HG02973 (cell line): ENCODE measurements around the gene ATN1.
"Not testable (repeated sequence)": the region's sequence is repeated elsewhere in the genome, so short reads cannot be mapped to it uniquely, and the experiment has no call there.

Source experiments
- ATAC-seq: cut with Tn5 transposase; IDR thresholded peaks from one replicate; pipeline ENCODE4 v1.9.1; 2021; ENCODE audit warnings: moderate library complexity; ENCODE audit not compliant: unreplicated experiment

ATN1 gene, protein sequence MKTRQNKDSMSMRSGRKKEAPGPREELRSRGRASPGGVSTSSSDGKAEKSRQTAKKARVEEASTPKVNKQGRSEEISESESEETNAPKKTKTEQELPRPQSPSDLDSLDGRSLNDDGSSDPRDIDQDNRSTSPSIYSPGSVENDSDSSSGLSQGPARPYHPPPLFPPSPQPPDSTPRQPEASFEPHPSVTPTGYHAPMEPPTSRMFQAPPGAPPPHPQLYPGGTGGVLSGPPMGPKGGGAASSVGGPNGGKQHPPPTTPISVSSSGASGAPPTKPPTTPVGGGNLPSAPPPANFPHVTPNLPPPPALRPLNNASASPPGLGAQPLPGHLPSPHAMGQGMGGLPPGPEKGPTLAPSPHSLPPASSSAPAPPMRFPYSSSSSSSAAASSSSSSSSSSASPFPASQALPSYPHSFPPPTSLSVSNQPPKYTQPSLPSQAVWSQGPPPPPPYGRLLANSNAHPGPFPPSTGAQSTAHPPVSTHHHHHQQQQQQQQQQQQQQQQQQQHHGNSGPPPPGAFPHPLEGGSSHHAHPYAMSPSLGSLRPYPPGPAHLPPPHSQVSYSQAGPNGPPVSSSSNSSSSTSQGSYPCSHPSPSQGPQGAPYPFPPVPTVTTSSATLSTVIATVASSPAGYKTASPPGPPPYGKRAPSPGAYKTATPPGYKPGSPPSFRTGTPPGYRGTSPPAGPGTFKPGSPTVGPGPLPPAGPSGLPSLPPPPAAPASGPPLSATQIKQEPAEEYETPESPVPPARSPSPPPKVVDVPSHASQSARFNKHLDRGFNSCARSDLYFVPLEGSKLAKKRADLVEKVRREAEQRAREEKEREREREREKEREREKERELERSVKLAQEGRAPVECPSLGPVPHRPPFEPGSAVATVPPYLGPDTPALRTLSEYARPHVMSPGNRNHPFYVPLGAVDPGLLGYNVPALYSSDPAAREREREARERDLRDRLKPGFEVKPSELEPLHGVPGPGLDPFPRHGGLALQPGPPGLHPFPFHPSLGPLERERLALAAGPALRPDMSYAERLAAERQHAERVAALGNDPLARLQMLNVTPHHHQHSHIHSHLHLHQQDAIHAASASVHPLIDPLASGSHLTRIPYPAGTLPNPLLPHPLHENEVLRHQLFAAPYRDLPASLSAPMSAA (N-terminal part only)

GRCh38 chr12:6927379-6928021 is at the start of gene ATN1:
TSS of gene ATN1 (plus strand) at chr12:6927959. CDS start at chr12:6934002, 6,043 bp downstream.
- no peak for ATAC-seq

DNA sequence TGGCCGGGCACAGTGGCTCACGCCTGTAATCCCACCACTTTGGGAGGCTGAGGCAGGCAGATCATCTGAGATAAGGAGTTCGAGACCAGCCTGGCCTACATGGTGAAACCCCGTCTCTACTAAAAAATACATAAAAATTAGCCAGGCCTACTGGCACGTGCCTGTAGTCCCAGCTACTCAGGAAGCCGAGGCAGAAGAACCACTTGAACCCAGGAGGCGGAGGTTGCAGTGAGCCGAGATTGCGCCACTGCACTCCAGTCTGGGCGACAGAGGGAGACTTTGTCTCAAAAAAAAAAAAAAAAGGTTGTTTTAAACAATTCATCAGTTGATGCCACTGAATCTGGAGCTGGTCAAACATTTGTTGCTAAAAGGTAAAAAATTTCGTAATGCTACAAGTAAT is 47.9 kb upstream of the ATN1 start:
- ATAC-seq = not testable (repeated sequence)

DNA sequence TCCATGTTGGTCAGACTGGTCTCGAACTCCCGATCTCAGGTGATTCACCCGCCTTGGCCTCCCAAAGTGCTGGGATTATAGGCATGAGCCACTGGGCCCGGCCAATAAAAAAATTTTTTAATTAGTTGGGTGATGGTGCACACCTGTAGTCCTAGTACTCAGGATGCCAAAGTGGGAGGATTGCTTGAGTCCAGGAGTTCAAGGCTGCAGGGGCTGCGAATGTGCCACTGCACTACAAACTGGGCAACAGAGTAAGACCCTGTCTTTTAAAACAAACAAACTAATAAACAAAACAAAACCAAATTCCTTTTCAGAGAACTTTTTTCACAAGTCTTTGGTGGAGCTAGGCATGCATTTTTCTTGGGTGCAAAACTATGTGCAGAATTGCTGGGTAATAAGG is 44.5 kb upstream of the ATN1 start:
- no peak for ATAC-seq

GRCh38 chr12:6883683-6884082 is 44.1 kb upstream of the ATN1 start:
- no peak for ATAC-seq

DNA sequence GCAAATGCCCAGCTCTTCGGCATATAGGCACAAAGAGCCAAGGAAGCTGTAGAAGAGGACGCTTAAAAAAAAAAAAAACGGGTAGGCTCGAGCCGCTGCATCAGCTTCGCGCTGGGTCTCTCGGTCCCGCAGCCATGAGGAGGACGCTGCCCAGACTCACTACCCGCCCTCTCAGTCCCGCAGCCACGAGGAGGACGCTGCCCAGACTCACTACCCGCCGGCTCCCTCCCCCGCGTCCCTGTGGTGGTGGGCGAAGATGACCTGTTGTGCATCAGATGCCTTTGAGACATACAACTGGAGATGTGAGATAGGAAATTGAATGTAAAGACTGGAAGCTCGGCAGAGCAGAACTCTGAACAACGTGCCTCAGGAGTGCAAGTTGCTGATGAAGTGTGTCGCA is 43.2 kb upstream of the ATN1 start:
- ATAC-seq = no peak

GRCh38 chr12:6886206-6886999 is 41.4 kb upstream of the ATN1 start:
- ATAC-seq = not testable (repeated sequence)

DNA sequence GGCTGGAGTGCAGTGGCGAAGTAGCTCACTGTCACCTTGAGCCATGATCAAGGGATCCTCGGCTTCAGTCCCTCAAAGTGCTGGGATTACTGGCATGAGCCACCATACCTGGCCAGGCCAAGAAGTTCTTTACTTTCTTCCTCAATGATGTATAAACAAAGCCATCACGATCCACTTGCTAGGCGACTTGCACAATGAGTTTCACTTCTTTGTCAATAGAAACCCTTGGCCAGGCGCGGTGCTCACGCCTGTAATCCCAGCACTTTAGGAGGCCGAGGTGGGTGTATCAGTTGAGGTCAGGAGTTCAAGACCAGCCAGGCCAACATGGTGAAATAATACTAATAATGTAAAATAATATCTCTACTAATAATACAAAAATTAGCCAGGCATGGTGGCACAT is 40.3 kb upstream of the ATN1 start:
- no peak for ATAC-seq

DNA sequence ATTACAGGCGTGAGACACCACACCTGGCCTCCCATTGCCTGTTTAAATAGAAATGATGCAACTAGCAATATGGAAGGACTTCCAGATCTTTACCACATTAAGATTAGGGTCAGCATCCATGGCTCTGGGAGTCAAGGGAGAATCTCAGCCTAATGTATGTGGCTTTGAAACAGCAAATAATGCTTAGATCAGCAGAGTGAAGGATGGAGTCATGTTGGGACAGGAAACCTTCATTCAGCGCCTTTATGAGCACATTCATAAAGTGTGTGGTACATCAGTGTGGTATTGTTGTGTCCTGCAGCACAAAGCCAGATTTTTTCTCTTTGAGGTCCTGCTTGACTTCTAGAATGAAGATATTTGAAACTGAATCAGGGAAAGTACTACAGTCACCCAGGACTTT is 39.4 kb upstream of the ATN1 start:
- no peak for ATAC-seq

DNA sequence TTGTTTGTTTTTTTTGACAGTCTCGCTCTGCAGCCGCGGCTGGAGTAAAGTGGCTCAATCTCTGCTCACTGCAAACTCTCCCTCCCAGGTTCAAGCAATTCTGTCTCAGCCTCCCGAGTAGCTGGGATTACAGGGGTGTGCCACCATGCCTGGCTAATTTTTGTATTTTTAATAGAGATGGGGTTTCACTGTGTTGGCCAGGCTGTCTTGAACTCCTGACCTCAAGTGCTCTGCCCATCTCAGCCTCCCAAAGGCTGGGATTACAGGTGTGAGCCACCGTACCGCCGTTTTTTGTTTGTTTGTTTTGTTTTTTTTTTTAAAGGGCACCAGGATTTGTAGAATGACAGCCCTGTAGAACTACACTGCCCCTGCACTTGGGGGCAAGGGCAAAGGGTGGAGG is 39.0 kb upstream of the ATN1 start:
- ATAC-seq = not testable (repeated sequence)

- not testable (repeated sequence) for ATAC-seq
These were observed 37.8 kb upstream of the ATN1 start for GRCh38 chr12:6889775-6890573.

DNA sequence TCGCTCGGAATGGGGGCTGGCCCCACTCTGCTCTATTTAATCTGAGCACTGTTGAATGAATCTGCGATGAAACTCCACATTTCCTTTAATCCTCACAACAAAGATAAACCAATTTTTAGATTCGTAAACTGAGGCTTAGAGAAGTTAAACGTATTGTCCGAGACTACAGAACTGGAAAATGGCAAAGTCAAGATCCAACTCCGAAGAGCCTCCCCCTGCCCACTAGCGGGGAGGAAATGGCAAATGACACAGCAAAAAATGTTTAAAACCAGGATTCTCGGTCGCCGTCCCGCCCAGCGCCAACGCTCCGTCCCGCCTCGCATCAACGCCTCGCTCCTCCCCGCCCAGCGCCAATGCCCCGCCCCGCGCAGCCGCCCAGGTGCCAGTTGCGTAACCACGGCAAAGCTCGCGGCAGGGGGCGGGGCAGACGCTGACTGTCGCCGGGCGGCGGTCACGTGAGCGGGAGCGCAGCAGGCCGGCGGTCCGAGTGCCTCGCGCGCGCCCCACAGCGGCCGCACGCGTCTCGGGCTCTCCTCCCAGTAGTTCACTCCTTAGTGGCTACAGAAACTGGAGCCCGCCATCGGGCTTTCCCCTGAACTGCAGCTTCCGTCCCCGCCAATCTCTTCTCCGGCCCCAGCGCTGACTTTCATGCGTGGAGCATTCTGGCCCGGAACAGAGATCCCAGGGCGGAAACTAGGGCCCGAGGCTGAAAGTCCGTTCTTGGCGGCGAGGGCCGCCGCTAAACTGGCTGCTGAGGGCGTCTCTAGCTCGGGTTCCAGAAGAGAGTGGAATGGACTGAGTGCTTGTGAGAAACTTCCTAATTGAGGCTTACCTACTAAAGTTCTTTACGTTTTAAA is 36.7 kb upstream of the ATN1 start:
- peak; percentile 91 for ATAC-seq

GRCh38 chr12:6891646-6892001 is 36.1 kb upstream of the ATN1 start:
- ATAC-seq = no peak

GRCh38 chr12:6892683-6893082 is 35.1 kb upstream of the ATN1 start:
- not testable (repeated sequence) for ATAC-seq

DNA sequence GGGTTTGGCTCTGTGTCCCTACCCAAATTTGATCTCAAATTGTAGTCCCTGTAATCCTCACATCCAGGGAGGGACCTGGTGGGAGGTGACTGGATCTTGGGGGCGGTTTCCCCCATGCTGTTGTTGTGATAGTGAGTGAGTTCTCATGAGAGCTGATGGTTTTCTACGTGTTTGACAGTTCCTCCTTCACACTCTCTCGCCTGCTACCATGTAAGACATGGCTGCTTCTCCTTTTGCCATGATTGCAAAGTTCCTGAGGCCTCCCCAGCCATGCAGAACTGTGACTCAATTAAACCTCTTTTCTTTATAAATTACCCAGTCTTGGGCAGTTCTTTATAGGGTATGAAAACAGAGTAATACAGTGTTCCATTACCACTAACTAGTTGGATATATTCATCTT is 33.4 kb upstream of the ATN1 start:
- no peak for ATAC-seq

GRCh38 chr12:6896846-6897435 is 30.8 kb upstream of the ATN1 start:
- no peak for ATAC-seq

- no peak for ATAC-seq
These were observed 28.3 kb upstream of the ATN1 start for GRCh38 chr12:6899427-6899826.

GRCh38 chr12:6899837-6900519 is 27.8 kb upstream of the ATN1 start:
- no peak for ATAC-seq

GRCh38 chr12:6902448-6902847 is 25.3 kb upstream of the ATN1 start:
- no peak for ATAC-seq
